HG03097 (cell line): ENCODE results near the gene DIO3.

Source experiments
- ATAC-seq: cut with Tn5 transposase; IDR thresholded peaks from one replicate; pipeline ENCODE4 v1.9.1; 2021; ENCODE audit not compliant: unreplicated experiment, low FRiP score

The DIO3 gene

DNA sequence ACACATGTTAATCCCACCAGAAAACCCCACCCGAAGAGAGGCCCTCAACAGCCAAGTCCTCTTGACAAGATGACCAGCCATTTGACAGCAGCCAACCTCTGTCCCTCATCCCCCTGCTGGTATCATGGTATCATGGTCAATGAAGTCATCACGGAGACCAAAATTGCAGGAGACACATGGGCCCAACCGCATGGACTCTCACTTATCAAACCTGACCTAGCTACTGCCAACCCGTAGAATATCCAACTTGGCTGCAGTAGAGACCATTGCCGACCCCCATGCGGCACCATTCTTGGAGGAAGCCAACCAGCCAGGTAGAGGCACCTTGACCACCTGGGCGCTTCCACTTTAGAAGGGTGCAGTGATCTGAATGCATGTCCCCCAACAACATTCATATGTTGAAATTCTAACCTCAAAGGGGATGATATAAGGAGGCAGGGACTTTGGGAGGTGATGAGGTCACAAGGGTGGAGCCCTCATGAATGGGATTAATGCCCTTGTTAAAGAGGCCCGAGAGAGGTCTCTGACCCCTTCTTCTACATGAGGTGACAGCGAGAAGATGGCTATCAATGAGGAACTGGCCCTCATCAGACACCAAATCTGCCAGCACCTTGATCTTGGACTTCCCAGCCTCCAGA lies 33.3 kb downstream of the DIO3 start:
- ATAC-seq = no peak

DNA sequence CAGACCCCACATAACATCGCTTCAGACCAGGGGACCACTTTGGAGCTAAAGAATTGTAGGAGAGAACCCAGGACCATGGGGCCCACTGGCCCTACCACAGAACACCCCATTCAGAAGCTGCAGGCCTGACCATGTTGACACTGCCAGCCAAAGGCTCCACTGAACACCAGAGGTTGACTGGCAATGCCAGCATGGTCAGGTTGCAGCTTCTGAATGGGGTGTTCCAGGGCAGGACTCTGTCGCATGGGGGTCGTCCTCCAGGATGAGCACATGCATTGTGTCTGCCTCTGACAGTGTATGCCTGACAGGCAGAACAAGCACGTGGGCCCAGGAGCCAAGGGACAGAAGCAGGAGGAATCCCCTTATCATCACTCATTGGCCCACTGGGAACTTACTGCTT lies 34.1 kb downstream of the DIO3 start:
- no peak for ATAC-seq

DNA sequence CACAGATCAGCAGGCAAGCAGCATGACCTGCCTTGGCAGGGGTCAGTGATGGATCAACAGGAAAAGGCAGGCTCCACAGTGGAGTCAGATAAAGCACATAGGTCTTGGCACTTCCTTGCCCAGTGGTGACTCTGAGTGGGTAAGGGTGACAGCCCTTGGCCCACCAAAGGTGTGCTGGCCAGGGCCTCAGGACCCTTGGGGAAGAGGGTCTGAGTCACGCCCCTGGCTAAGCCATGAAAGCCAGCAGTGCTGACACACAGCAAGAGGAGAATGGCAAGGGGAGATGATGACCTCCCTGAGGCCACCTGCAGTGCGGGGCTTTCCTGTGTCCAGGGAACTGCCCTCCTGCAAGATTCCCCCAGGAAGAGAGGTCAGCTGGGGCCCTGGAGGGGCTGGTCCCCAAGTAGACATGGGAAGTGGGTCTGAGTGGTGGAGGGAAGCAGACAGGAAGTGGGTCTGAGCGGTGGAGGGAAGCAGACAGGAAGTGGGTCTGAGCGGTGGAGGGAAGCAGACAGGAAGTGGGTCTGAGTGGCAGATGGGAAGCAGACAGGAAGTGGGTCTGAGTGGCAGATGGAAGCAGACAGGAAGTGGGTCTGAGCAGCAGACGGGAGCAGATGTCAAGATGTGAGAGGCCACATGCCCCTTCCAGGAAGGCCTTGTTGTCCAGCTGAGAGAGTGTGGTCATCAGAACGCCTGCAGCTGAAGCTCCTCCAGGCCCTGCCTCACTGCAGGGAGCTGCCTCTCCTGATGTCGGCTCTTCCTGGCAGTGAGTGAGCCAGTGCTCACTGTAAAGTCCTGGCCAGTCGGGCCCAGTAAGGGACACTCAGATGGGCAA lies 34.8 kb downstream of the DIO3 start:
- ATAC-seq = no peak

DNA sequence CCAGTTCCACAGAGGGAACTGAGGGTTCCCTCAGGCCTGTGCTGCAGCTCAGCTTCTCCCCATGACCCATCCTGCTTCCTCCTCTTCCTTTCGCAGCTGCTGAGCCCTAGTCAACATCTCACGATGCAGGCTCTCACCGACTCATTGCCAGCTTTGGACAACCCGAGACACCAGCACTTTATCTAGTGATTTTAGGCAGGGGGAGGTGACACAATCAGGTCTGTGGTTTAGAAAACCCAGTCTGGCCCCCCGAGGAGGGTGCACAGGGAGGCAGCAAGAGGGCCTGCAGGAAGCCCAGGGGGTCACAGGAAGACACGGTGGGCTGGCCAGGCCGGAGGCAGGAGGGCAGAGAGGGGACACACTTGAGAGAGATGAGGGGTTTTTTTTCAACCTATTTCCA lies 35.4 kb downstream of the DIO3 start:
- no peak for ATAC-seq

DNA sequence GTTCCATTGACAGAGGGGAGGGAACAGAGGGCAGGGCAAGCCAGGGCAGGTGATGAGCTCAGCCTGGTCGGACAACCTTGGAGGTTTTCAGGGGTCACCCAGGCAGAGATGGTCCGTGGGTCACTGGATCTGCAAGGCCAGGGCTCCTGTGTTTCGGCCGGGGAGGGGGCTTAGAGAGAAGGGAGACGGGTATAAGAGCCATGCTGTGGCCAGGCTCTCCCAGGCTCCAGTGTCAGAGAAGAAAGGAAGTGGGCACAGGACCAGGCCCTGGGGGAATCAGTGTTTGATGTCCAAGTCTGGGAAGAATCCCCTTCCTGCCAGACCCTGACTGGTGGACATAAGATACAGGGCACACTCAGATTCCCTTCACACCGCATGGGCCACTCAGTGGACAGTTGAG lies 36.9 kb downstream of the DIO3 start:
- no peak for ATAC-seq

DNA sequence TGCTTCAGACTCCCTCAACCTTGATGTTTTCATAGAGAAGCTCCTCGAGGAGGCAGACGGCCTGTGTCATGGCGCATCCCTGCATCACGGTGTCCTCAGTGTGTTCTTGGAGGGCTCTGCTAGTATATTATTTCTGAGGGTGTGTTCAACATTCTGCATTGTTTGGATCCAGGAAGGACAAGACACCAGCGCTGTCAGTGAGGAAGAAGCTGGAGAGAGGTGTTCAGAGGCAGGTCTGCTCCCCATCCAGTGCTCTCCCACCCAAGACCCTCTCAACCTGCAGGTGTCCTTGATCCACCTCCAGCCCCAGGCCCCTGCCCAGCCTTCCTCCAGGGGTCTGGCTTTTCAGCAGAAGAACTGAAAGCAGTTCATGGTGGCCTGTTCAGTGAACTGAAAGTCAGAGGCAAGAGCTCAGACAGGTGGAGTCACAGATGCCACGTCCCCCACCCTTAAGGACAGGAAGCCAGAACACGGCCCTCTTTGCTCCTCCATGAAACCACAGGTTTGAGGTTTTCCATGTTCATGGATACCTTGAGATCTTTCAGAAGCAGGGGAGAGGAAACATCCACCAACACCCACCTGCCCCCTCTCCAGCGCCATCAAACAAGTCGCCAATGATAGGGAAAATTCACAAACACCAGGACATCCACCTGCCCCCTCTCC lies 37.4 kb downstream of the DIO3 start:
- ATAC-seq = no peak

DNA sequence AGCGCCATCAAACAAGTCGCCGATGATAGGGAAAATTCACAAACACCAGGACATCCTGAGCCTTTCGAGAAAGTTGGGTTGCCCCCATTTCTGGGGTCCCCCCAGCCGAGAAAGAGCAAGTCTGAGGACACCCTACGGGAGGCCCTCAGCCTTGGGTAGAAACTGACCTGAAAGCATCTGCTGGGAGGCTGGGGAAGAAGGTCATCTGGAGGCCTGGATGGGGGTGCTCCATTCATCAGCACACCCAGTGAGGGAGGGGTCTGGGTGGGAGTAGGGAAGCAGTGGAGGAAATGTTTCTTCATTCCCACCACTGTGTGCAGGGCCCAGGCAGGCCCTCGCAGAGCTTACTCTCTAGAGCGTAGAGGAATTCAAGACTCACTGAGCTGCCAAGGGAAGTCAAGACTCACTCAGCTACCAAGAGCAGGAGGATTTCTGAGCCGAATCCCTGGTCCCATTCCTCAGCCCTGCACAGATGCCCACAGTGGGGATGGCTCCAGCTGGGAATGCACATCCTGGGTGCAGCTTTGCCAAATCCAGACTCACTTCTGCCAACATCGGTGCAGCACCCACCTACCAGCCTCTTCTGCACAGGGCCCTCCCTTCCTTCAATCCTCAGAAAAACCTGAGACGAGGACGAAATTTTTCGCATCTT lies 38.1 kb downstream of the DIO3 start:
- no peak for ATAC-seq

DNA sequence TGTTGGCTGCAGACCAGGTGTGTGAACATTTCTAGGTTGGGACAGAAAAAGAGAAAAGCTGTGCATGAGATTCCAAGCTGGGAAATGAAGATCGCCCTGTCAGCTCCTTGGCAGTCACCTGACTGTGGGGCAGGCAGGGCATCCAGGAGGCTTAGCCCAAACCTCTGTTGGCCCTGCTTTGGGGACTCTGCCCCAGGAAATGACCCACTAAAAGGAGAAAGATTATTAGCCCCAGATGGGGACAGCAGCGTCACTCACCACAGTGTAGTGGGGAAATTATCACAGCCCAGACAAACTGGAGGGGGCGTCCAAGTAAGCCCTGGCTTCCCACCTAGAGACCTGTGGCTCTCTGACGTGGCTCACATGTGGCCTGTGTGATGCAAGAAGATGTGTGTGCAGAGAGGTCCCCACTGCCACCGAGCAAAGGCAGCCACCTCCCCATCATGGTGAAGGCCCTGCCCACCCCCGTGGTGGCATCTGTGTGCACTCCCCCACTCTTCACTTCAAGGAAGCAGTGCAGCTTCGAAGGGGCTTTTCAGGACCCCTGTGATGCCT lies 39.1 kb downstream of the DIO3 start:
- ATAC-seq = no peak

DNA sequence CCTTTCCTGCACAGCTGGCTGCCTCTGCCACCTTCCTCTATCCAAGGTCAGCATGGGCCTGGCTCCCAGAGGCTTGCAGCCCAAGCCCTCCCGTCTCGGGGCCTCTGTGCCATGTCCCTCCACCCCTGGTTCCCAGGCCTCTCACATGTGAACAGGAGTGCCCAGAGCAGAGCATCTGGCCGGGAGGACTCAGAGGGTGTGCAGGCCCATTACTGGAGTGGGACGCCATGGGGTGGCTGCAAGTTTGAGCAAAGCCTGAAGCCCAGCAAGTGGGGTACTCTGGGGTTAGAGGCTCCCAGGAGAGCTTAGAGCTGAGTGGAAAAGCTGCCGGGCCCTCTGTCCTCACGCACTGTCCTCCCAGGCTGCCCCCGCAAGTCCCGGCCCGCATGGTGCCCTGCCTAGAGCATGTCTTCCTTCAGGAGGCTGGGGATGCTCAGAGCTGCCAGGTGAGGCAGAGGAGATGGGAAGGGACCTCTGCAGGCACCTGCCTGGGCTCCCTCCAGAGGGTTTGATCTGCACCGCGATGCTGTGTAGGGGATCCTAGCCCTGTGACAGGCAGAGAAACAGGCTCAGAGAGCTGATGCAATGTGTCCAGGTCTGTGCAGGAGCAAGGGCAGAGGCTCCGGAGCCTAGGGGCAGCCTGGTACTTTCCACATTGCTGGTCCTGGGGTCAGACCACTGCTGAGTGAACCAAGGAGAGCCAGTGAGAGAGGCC lies 39.8 kb downstream of the DIO3 start:
- ATAC-seq = no peak

DNA sequence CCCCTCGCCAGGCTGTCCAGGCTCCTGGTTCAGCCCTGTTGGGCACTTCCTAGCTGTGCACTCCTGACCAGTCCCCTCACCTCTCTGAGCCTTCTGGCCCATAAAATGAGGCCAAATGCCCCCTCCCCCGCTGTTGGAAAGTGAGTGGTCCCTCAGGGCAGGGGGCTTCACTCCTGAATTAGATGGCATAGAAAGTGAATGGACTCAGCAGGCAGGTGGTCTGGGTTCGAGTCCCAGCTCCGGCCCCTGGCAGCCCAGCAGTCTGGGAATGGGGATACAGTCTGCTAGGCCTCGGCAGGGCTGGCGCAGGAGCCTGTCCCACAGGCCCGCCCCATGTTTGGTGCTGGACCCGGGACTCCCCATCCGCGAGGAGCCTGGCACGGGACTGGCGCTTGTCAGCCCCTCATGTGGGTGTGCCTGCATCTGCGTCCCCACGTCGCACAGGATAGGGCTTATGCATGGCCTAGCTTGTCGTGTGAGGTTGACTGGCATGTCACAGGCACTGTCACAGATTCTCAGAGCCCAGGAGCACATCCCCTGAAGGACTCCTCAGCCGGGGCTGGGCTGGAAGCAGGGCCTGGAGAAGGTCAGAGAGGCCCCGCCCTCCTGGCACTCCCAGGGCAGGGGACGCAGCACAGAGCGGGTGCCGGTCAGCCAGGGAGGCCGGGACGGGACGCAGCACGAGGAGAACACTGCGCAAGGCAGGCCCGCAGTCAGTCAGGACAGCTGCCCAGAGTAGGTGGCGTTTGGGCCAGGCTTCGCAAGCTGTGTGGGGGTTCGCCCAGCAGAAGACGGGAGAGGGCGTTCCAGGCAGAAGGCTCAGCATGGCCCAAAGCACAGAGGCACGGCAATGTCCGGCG lies 40.5 kb downstream of the DIO3 start:
- no peak for ATAC-seq

DNA sequence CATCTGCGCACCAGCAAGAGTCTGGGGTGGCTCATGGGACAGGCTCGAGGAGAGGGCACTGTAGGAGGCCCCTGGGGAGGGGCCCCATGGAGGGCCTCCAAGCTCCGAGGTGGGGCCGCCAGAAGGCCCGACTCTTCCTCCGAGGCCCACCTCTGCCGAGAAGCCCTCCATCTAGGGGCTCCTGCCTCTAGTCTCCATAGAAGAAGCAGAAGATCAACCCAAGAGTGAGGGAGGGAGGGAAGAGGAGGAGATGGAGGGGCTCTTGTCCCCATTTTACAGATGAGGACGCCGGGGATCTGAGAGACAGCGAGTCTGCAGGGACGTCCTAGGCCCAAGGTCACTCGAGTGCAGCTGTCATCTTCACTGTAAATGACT lies 41.2 kb downstream of the DIO3 start:
- ATAC-seq = no peak

DNA sequence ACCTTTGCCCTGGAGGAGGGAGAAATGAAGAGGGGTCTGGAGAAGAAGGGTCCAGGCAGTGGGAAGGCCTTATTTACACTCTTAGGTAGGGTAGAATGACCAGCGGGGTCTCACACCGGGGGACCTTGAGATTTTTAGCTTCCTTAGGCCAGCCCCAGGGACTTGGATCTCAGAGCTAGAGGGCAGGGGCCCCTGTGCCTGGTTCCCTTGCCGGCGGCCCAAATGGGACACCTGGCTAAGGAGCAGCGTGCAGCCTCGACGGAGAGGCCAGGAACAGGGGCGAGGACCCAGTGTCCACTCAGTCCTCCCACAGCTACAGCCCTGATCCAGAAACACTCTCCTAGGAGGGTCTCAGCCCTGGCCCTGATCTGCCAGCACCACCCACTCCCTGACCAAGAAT lies 41.8 kb downstream of the DIO3 start:
- ATAC-seq = no peak

DNA sequence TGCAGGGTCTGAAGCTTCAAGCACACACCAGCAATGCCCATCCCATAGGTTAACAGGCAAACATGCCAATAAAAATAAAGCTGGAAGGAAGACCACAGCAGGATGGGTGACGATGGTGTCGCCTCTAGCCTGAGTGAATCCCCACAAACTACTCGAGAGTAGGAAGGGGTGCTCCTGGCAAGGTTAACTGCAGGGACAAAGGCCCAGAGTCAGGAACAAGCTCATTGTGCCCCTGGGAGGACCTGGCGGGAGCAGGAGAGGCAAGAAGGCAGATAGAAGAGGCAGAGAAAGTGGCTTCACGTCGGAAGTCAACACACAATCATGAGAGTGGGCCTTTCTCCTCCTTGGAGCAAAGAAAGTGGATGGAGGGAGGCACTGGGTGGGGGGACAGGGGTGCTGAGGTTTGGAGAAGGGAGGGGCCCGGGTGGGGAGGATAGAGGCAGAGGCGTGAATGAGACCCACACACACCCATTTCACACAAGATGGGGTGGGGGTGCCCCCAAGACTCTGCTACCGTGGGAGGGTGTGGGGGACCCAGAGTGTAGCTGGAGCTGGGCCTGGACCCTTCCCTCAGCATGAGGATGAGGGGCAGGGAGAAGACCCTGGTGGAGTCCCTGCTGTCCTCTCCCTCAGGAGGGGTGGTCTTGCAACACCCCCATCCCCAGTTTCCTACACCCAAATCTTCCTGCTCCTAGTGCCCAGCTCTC lies 43.1 kb downstream of the DIO3 start:
- ATAC-seq = no peak

DNA sequence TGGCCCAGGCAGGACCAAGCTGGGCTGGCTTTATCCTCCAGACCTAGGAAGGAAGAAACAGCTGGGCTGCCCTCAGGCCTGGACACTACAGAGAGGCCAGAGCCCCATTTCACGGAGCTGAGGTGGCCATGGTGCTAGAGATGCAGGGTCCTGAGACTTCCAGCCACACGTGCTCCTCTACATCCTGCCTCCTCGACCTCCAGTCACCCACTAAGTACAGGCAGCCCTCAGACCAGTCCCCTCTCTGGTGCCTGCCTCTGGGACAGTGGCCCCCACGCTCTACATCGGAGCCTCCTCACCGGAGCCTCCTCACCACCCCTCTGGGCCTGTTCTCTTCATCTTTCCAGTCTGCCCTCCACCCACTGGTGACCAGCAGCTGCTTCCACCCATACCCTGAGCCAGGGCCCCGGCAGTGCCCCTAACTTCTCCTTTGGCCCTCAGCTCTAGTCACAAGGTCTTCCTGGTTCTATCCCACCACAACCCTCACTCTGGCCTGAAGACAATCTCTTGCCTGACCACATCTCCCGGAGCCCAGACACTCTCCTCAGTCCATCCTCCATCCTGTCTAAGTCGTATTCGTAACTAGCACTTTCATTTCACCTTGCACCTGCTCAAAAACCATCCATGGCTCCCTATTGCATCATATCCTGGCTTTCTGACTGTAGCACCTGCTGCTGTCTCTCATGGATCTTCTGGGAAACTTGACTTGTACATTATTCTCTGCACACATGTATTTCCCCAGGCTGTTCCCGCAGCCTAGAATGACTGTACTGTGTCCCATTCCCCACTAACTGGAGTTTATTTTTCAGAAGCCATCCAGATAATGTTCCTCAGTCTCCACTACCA lies 43.9 kb downstream of the DIO3 start:
- no peak for ATAC-seq

DNA sequence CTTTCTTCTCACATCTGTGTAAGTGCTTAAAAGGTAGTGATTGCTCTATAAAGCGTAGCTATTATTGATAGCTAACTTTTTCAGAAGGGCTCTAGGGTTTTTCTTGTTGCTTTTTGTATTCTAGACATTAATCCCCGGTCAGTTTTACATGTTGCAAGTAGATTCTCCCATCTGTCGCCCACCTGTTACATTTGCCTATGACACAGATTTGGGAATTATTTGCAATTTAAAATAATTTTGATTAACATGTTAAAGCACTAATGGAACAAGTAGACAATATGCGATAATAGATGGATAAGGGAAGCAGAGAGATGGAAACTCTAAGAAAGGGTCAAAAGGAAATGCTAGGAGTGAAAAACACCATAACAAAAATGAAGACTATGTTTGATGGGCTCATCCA lies 44.5 kb downstream of the DIO3 start:
- no peak for ATAC-seq
